Mesendoderm (in vitro differentiated cells): ENCODE measurements around the gene SERPINA1.

Experiments used
- DNase-seq: peaks from one replicate; pipeline ENCODE4 v3.0.0; 2013
- H2AK5ac ChIP-seq: 2 replicates; pipeline ENCODE4 v1.6.1; 2013; ENCODE audit warnings: low read length, inconsistent platforms
- H2BK120ac ChIP-seq: 2 replicates; pipeline ENCODE4 v1.6.1; 2013; ENCODE audit warnings: low read depth, mild to moderate bottlenecking, low read length, moderate library complexity, mixed read lengths
- H2BK15ac ChIP-seq: replicated peaks from 2 replicates; pipeline ENCODE4 v1.6.1; 2013; ENCODE audit warnings: low read depth, mild to moderate bottlenecking, moderate library complexity
- H2BK5ac ChIP-seq: 2 replicates; pipeline ENCODE4 v1.6.1; 2013; ENCODE audit warnings: low read length, inconsistent platforms
- H3K18ac ChIP-seq: 2 replicates; pipeline ENCODE4 v1.6.1; 2013; ENCODE audit warnings: mild to moderate bottlenecking, low read length, mixed read lengths
- H3K23ac ChIP-seq: one replicate; pipeline ENCODE4 v1.6.1; 2013; ENCODE audit warnings: low read length
- H3K27ac ChIP-seq: 2 replicates; pipeline ENCODE4 v1.5.1; 2013; ENCODE audit warnings: low read depth, mild to moderate bottlenecking, inconsistent platforms, low read length, moderate library complexity
- H3K27me3 ChIP-seq: 2 replicates; pipeline ENCODE4 v1.6.1; 2013; ENCODE audit warnings: low read length, control low read depth, mild to moderate bottlenecking, inconsistent platforms; ENCODE audit not compliant: insufficient read depth, poor library complexity
- H3K36me3 ChIP-seq: 2 replicates; pipeline ENCODE4 v1.6.1; 2013; ENCODE audit warnings: low read length, inconsistent platforms; ENCODE audit not compliant: control insufficient read depth, insufficient read depth
- H3K4ac ChIP-seq: one replicate; pipeline ENCODE4 v1.6.1; 2013; ENCODE audit warnings: low read depth, mild to moderate bottlenecking, low read length, moderate library complexity
- H3K4me1 ChIP-seq: 2 replicates; pipeline ENCODE4 v1.6.1; 2013; ENCODE audit warnings: low read depth, low read length, inconsistent platforms; ENCODE audit not compliant: control insufficient read depth
- H3K4me2 ChIP-seq: 2 replicates; pipeline ENCODE4 v1.6.1; 2013; ENCODE audit warnings: low read length
- H3K4me3 ChIP-seq: 2 replicates; pipeline ENCODE4 v1.5.1; 2013; ENCODE audit warnings: mild to moderate bottlenecking, low read length
- H3K56ac ChIP-seq: one replicate; pipeline ENCODE4 v1.6.1; 2013; ENCODE audit warnings: low read length
- H3K79me1 ChIP-seq: 2 replicates; pipeline ENCODE4 v1.6.1; 2013; ENCODE audit warnings: low read length, inconsistent platforms
- H3K79me2 ChIP-seq: 2 replicates; pipeline ENCODE4 v1.6.1; 2013; ENCODE audit warnings: mild to moderate bottlenecking, low read length; ENCODE audit not compliant: control insufficient read depth, insufficient read depth
- H3K9ac ChIP-seq: 2 replicates; pipeline ENCODE4 v1.6.1; 2013; ENCODE audit warnings: low read length, inconsistent platforms
- H4K5ac ChIP-seq: one replicate; pipeline ENCODE4 v1.6.1; 2013; ENCODE audit warnings: low read length
- H4K8ac ChIP-seq: one replicate; pipeline ENCODE4 v1.6.1; 2013; ENCODE audit warnings: low read depth, mild to moderate bottlenecking, control low read depth, low read length, moderate library complexity
- WGBS: extraction: QIAGEN DNeasy Blood & Tissue Kit; methylation state at CpG from one replicate; pipeline ENCODE4 v1.1.7; 2013; ENCODE audit warnings: low lambda C conversion rate, missing lambda C conversion rate; ENCODE audit not compliant: insufficient coverage; ENCODE audit errors: extremely low coverage; 5-methylcytosine and 5-hydroxymethylcytosine counted together

Gene SERPINA1

DNA sequence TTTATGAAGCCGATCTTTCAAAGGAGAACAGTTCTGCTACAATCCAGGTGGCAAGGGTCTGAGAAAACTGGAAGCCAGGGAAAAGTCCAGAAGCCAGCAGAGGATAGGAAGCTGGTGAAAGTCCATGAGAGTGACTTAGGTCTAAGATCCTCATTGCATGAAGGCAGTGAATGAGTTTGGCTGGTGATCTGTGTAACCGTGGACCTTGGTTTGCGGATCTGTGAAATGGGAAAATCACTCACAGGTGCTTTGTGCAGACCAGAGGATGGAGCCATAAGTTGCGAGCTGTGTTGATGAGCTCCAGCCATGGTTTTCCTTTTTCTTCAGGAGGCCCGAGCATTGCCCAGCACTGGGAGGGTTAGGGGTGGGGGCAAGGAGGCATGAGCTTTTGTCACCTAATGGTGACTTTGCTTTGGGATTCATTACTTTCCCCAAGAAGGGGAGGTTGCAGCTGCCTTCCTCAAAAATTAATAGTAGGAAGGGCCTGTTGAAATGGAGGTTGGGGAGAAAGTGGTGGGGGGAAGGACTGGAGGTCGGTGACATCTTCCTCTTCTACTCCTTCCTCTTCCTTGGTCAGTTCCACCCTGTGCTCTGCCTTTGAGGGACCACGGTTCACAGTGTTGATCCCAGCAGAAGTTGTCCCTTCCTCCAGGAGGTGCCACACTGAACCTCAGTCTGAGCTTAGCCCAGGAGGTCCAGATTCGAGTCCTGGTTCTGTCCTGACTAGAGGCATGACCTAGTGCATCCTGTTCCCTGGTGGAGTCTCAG lies 45.0 kb downstream of the SERPINA1 start:
- Histone ChIP-seq H3K79me1 (no peaks in the 10 kb centered on the region), H3K56ac (no peak overlapping the region), H2BK5ac (no peak overlapping the region), H3K79me2 (no peaks in the 10 kb centered on the region), H3K4me2 (no peak overlapping the region), H3K9ac (no peak overlapping the region), H3K23ac (no peak overlapping the region), H4K5ac (no peak overlapping the region), H3K4me3 (no peak overlapping the region), H4K8ac (no peak overlapping the region), H3K27me3 (no peaks in the 10 kb centered on the region), H3K4me1 (no peaks in the 10 kb centered on the region), H2AK5ac (no peak overlapping the region), H3K27ac (no peak overlapping the region), H3K4ac (no peak overlapping the region), H3K36me3 (no peaks in the 10 kb centered on the region), H3K18ac (no peak overlapping the region), H2BK15ac (no peak overlapping the region), H2BK120ac (no peak overlapping the region)
- no peak for DNase-seq
- WGBS, result no CpG with 5 or more reads among the region's 8 CpGs

DNA sequence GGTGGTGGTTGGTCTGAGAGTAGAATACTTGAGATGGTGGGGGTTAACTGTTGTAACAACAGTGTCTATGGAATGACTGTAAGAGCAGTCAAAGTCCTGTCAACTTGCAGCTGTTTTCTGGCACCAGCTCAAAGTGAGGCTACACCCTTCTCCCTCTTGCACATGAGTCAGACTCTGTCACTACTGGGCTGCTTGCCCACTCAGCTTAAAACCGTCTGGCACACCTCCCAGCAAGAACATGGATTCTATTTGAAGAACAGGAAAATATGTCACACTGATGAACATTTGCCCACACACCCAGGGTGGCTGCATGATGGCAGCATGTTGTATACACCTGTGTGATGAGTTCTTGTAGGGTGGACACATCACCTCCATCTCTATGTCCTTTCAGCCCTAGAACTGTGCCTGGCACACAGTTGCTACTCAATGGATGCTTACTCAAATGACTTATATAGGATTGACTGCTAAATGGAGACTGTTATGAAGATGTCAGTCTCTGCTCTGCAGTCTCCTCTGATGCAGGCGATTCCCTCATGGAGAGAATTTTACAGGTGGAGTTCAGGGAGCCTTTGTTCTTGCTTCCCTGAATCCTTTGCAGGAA lies 46.0 kb downstream of the SERPINA1 start:
- H3K23ac ChIP-seq, result no peak overlapping the region
- H3K36me3 ChIP-seq, result no peaks in the 10 kb centered on the region
- no peak overlapping the region for H2BK5ac ChIP-seq
- no peak overlapping the region for H2BK120ac ChIP-seq
- no peak overlapping the region for H3K9ac ChIP-seq
- H2BK15ac ChIP-seq, result no peak overlapping the region
- no peak overlapping the region for H3K27ac ChIP-seq
- no peak overlapping the region for H3K4ac ChIP-seq
- DNase-seq, result no peak
- H2AK5ac ChIP-seq, result no peak overlapping the region
- H3K4me1 ChIP-seq, result no peaks in the 10 kb centered on the region
- no peak overlapping the region for H3K18ac ChIP-seq
- no peaks in the 10 kb centered on the region for H3K79me1 ChIP-seq
- no peaks in the 10 kb centered on the region for H3K27me3 ChIP-seq
- no peak overlapping the region for H4K8ac ChIP-seq
- WGBS, result no CpG with 5 or more reads among the region's 2 CpGs
- no peak overlapping the region for H3K4me3 ChIP-seq
- H3K79me2 ChIP-seq, result no peaks in the 10 kb centered on the region
- no peak overlapping the region for H3K56ac ChIP-seq
- no peak overlapping the region for H3K4me2 ChIP-seq
- H4K5ac ChIP-seq, result no peak overlapping the region

DNA sequence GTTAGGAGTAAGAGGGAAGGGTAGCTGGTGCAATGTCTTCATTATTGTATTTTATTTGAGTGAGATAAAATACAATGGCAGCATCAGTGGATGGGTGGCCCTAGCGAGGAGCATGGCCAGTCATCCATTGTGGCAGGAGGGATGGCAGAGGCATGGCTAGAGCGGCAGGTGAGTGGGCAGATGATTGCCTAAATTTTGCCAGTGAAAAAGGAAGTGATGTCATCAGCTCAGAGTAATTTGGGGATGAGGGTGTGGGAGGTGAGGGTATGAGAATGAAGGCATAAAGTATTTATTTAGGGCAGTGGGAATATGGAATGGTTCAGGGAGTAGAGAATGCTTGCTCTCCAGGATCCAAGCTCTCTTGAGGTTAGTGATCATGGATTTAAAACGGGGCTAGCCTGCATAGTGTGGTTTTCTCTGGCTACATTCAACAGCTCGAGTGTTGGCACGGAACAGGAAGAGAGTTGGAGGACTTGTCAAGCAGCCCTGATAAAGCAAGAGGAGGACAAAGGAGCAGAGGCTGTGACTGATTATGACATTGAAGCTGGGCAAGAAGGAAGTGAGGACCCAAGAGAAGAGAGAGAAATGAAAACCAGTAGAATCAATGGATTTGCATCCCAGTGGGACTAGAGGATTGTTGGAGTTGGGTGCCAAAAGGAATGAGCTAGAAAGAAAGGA lies 46.6 kb downstream of the SERPINA1 start:
- no peak overlapping the region for H3K23ac ChIP-seq
- no peak overlapping the region for H2BK5ac ChIP-seq
- H3K4me3 ChIP-seq, result no peak overlapping the region
- H2BK120ac ChIP-seq, result no peak overlapping the region
- no peak overlapping the region for H4K8ac ChIP-seq
- no peak overlapping the region for H4K5ac ChIP-seq
- H3K56ac ChIP-seq, result no peak overlapping the region
- no peak overlapping the region for H3K4me2 ChIP-seq
- WGBS, result no CpG with 5 or more reads among the region's 5 CpGs
- H3K4me1 ChIP-seq, result no peaks in the 10 kb centered on the region
- H2AK5ac ChIP-seq, result no peak overlapping the region
- H3K79me2 ChIP-seq, result no peaks in the 10 kb centered on the region
- H3K27ac ChIP-seq, result no peak overlapping the region
- no peak overlapping the region for H3K18ac ChIP-seq
- no peaks in the 10 kb centered on the region for H3K79me1 ChIP-seq
- no peak overlapping the region for H3K4ac ChIP-seq
- no peaks in the 10 kb centered on the region for H3K36me3 ChIP-seq
- H3K9ac ChIP-seq, result no peak overlapping the region
- no peaks in the 10 kb centered on the region for H3K27me3 ChIP-seq
- DNase-seq, result no peak
- H2BK15ac ChIP-seq, result no peak overlapping the region

DNA sequence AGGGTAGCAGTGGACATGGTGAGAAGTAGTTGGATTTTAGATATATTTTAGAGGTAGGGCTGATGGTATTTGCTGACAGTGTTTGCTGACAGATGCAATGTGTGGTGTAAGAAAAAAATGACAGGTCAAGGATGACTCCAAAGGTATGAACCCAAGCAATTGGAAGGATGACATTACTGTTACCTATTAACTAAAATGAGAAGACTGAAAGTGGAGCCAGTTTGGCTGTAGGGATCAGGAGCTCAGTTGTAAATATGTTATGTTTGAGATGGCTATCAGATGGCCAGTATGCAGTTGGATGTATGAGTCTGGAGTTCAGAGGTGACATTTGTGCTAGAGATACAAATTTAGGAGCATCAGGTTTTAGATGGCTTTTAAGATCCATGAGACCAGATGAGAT lies 47.9 kb downstream of the SERPINA1 start:
- H3K27ac ChIP-seq, result no peak overlapping the region
- no peaks in the 10 kb centered on the region for H3K36me3 ChIP-seq
- H3K9ac ChIP-seq, result no peak overlapping the region
- no peak overlapping the region for H3K4me2 ChIP-seq
- no peak overlapping the region for H2BK15ac ChIP-seq
- H4K5ac ChIP-seq, result no peak overlapping the region
- no peaks in the 10 kb centered on the region for H3K4me1 ChIP-seq
- H4K8ac ChIP-seq, result no peak overlapping the region
- no peaks in the 10 kb centered on the region for H3K27me3 ChIP-seq
- no peak overlapping the region for H3K56ac ChIP-seq
- no peak overlapping the region for H3K23ac ChIP-seq
- H3K4me3 ChIP-seq, result no peak overlapping the region
- no peaks in the 10 kb centered on the region for H3K79me1 ChIP-seq
- no peak for DNase-seq
- H3K4ac ChIP-seq, result no peak overlapping the region
- no peak overlapping the region for H3K18ac ChIP-seq
- no peak overlapping the region for H2AK5ac ChIP-seq
- H2BK120ac ChIP-seq, result no peak overlapping the region
- no peak overlapping the region for H2BK5ac ChIP-seq
- H3K79me2 ChIP-seq, result no peaks in the 10 kb centered on the region

DNA sequence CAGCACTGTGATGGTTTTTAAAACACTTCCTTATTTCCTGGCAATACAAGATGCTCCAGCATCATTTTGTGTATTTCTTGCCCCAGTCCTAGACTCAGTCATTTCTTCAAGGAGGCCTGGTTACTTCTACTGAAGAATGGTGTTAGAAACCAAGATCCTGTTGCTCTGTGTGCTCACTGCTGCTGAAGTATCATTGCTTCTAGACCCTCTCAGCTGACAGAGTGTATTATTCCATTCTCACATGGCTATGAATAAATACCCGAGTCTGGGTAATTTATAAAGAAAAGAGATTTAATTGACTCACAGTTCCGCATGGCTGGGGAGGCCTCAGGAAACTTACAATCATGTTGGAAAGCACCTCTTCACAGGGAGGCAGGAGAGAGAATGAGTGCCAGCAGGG lies 50.4 kb downstream of the SERPINA1 start:
- H4K5ac ChIP-seq, result no peak overlapping the region
- no peaks in the 10 kb centered on the region for H3K79me1 ChIP-seq
- DNase-seq, result no peak
- H2AK5ac ChIP-seq, result no peak overlapping the region
- no peak overlapping the region for H3K18ac ChIP-seq
- H3K4me2 ChIP-seq, result no peak overlapping the region
- H3K27ac ChIP-seq, result no peak overlapping the region
- H3K4ac ChIP-seq, result no peak overlapping the region
- H3K27me3 ChIP-seq, result no peaks in the 10 kb centered on the region
- H4K8ac ChIP-seq, result no peak overlapping the region
- H3K23ac ChIP-seq, result no peak overlapping the region
- H3K79me2 ChIP-seq, result no peaks in the 10 kb centered on the region
- H3K4me3 ChIP-seq, result no peak overlapping the region
- no peak overlapping the region for H3K56ac ChIP-seq
- H3K4me1 ChIP-seq, result no peaks in the 10 kb centered on the region
- no CpG with 5 or more reads among the region's 2 CpGs for WGBS
- H3K9ac ChIP-seq, result no peak overlapping the region
- H2BK5ac ChIP-seq, result no peak overlapping the region
- H3K36me3 ChIP-seq, result no peaks in the 10 kb centered on the region
- H2BK15ac ChIP-seq, result no peak overlapping the region
- H2BK120ac ChIP-seq, result no peak overlapping the region
